Panc1 (cell line): ENCODE measurements around the gene SPINK1. TPM values are rescaled to one million over a fixed set of nuclear protein-coding genes. Genes with fewer than 3 reads are reported as not detected.

Source experiments
- ATAC-seq: fragments of 200-7000 bp; cut with Tn5 transposase; 2 replicates; pipeline ENCODE4 v1.9.1; 2020; ENCODE audit warnings: mild to moderate bottlenecking, moderate library complexity
- BruUV-seq: library from RNA; stranded (reverse); fragments of 400-500 nt; replicated peaks from 2 replicates; lab custom pipeline; 2021; lab: Mats Ljungman, UMichigan
- CTCF ChIA-PET: fragments of 300-600 bp; sonication (Branson Sonifier 250); formaldehyde crosslinking; loops from one replicate; lab custom pipeline; 2022; ENCODE audit warnings: antibody characterized with exemption; lab: Charles Lee
- POLR2A ChIA-PET: fragments of 300-600 bp; sonication (Branson Sonifier 250); formaldehyde crosslinking; loops from one replicate; lab custom pipeline; 2022; ENCODE audit warnings: antibody characterized with exemption; lab: Charles Lee
- DNase-seq: peaks from one replicate; pipeline ENCODE4 v3.0.0-alpha.2; 2010; ENCODE audit warnings: low read depth, low spot score
- H3K27ac ChIP-seq: 2 replicates; pipeline ENCODE4 v1.5.1; 2011; ENCODE audit warnings: mild to moderate bottlenecking, low read length, inconsistent platforms
- H3K27me3 ChIP-seq: fragments of 200-500 bp; sonication (Bioruptor generic); 2 replicates; pipeline ENCODE4 v1.6.0; 2014; ENCODE audit warnings: low read length, inconsistent platforms; ENCODE audit not compliant: control insufficient read depth, insufficient read depth
- H3K36me3 ChIP-seq: fragments of 200-500 bp; sonication (Bioruptor generic); 2 replicates; pipeline ENCODE4 v1.5.1; 2014; ENCODE audit warnings: inconsistent platforms, mild to moderate bottlenecking, low read length, moderate library complexity; ENCODE audit not compliant: control insufficient read depth, insufficient read depth
- H3K4me1 ChIP-seq: 2 replicates; pipeline ENCODE4 v1.5.1; 2011; ENCODE audit warnings: inconsistent platforms, mild to moderate bottlenecking, low read length, moderate library complexity; ENCODE audit not compliant: control insufficient read depth, insufficient read depth
- H3K4me3 ChIP-seq, 2 experiments: 2 replicates each; pipeline ENCODE4 v1.5.1; 2011 to 2012; ENCODE audit warnings: low read depth in 2 of 2, low read length in 2 of 2, mild to moderate bottlenecking in 2 of 2, inconsistent platforms in 1 of 2, moderate library complexity in 1 of 2
- H3K9me3 ChIP-seq: fragments of 200-500 bp; sonication (Bioruptor generic); 2 replicates; pipeline ENCODE4 v1.5.1; 2014; ENCODE audit warnings: low read depth, mild to moderate bottlenecking, inconsistent platforms, low read length, moderate library complexity; ENCODE audit not compliant: control insufficient read depth, insufficient read depth
- CTCF ChIP-seq: fragments of 450-650 bp; IDR thresholded peaks from 2 replicates; pipeline ENCODE4 v1.5.1; 2017; ENCODE audit warnings: mild to moderate bottlenecking
- POLR2AphosphoS5 ChIP-seq: IDR thresholded peaks from 2 replicates; pipeline ENCODE4 v1.6.1; 2012; ENCODE audit warnings: mild to moderate bottlenecking, low read depth, low read length, moderate library complexity
- REST ChIP-seq, 2 experiments: IDR thresholded peaks; 2 replicates each; pipeline ENCODE4 v1.6.1; 2011 to 2012; ENCODE audit warnings: low read depth in 2 of 2, control low read depth in 1 of 2, low read length in 1 of 2, mild to moderate bottlenecking in 1 of 2, moderate library complexity in 1 of 2; ENCODE audit not compliant: insufficient read depth in 1 of 2
- SIN3A ChIP-seq: IDR thresholded peaks from 2 replicates; pipeline ENCODE4 v1.6.1; 2012; ENCODE audit warnings: low read depth, mild to moderate bottlenecking, low read length, moderate library complexity, borderline replicate concordance; ENCODE audit not compliant: insufficient read depth
- TCF7L2 ChIP-seq: IDR thresholded peaks from 2 replicates; pipeline ENCODE4 v1.6.1; 2011; ENCODE audit warnings: mild to moderate bottlenecking, low read depth, low read length, inconsistent platforms
- in situ Hi-C: cut with HindIII; loops from 2 replicates; pipeline ENCODE4 v1.10.0; 2016; ENCODE audit warnings: low sequenced_read_pairs, low pct_unique_long_range_greater_than_20kb
- intact Hi-C: fragments of 100-400 bp; cut with micrococcal nuclease; formaldehyde crosslinking; loops from one replicate; pipeline ENCODE4 v1.10.0; 2022; ENCODE audit not compliant: unreplicated experiment
- total RNA-seq: library from RNA; stranded (reverse); gene quantifications from one replicate; pipeline ENCODE4 v1.2.1, GENCODE V29; 2021; ENCODE audit not compliant: unreplicated experiment

The SPINK1 gene
- total RNA-seq, 1 experiment from 2014 or later, result 3.0 TPM

- POLR2A ChIA-PET, result no interaction called here
Measured at GRCh38 chr5:147853372-147853987, 22.0 kb upstream of the SPINK1 start.

GRCh38 chr5:147852365-147852764 lies 20.9 kb upstream of the SPINK1 start:
- Histone ChIP-seq H3K27me3 (no peaks in the 10 kb centered on the region; the same call in 1 of the 2 replicates), H3K9me3 (no peaks in the 10 kb centered on the region), H3K4me1 (no peaks in the 10 kb centered on the region), H3K4me3 (no peak overlapping the region), H3K36me3 (no peaks in the 10 kb centered on the region), H3K27ac (no peak overlapping the region)
- in situ Hi-C loops (no loop called here), intact Hi-C loops (no loop called here)
- no TSS peak for BruUV-seq
- ATAC-seq (no peak), DNase-seq (no peak)
- TF ChIP-seq REST (IDR thresholded peaks at IDR 0.05; ENCODE audit: insufficient read depth in 1 of 2, low read depth in 2 of 2, low read length in 1 of 2) (no peak), CTCF (no peak), POLR2AphosphoS5 (no peak), TCF7L2 (no peak), SIN3A (no peak)
- ChIA-PET CTCF (no interaction called here), POLR2A (no interaction called here)

More at GRCh38 chr5:147853372-147853987, 22.0 kb upstream of the SPINK1 start:
- CTCF ChIA-PET, result no interaction called here
- no peaks in the 10 kb centered on the region for H3K4me1 ChIP-seq
- H3K27ac ChIP-seq, result no peak overlapping the region
- no peaks in the 10 kb centered on the region for H3K9me3 ChIP-seq
- no peaks in the 10 kb centered on the region; the same call in 1 of the 2 replicates for H3K27me3 ChIP-seq
- intact Hi-C loops, result no loop called here
- H3K4me3 ChIP-seq, result no peak overlapping the region
- ATAC-seq, result no peak
- no TSS peak for BruUV-seq
- H3K36me3 ChIP-seq, result no peaks in the 10 kb centered on the region
- no peak for TF ChIP-seq REST (IDR thresholded peaks at IDR 0.05; ENCODE audit: insufficient read depth in 1 of 2, low read depth in 2 of 2, low read length in 1 of 2)
- no peak for TF ChIP-seq CTCF
- TF ChIP-seq TCF7L2, result no peak
- TF ChIP-seq SIN3A, result no peak
- TF ChIP-seq POLR2AphosphoS5, result no peak
- DNase-seq, result no peak
- in situ Hi-C loops, result no loop called here
